ENCODE measurements around the gene S1PR1. TPM values are rescaled to one million over a fixed set of nuclear protein-coding genes. Genes with fewer than 3 reads are reported as not detected.

The S1PR1 gene
- total RNA-seq, 2 experiments from 2014 or later = 72.6 to 75.9 TPM

DNA sequence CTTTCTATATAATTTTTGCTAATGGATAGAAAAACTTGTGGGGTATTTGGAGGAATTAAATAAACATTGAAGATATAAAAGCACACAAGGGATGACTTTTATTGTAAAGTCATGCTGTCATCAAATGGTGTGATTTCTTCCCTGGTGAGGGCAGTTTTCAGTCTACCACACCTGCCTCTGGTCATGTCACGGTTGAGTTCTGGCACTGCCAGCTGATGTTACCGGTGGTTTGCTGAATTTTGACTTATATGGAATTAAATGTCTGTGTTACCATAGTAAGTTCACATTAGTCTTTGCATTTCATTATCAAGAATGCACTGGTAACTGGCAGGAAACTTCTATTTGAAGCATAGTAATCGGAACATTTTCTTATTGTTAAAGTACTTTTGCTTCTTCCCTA, 13.4 kb downstream of the S1PR1 start:
- no peak for DNase-seq
- no peak overlapping the region for H3K27ac Mint-ChIP-seq
- H3K36me3 Mint-ChIP-seq = no peaks in the 10 kb centered on the region
- H3K4me3 Mint-ChIP-seq = no peak overlapping the region
- no peaks in the 10 kb centered on the region for H3K27me3 Mint-ChIP-seq
- H3K4me1 Mint-ChIP-seq = peaks cover 43% of the 10 kb centered on the region
- no peaks in the 10 kb centered on the region for H3K9me3 Mint-ChIP-seq

DNA sequence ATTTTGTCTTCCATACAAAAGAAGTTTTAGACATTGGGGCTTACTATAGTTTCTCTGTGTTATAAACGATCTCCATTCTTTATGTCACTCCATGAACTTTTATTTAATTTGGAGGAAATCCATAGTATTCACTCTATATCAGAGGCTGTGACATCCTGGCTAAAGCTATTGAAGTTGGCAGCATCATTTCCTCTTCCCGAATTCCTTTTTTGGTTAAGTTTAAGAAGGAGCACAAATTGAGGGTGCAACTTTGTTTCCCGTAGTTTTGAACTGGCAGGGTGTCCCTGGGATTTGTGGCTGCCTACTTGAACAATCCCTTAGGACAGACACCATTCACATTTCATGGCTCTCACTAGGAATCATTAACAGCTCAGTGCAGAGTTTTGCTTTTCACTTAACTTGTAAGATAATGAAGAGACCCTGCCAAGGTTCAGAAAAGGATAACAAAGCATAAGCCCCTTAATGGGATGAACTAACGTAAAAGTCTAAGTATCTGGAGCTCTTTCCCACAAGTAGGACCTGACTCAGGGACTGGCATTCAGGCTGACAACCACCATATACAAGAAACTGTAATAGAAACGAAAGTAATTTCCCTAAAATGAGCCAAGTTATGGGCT, 13.9 kb downstream of the S1PR1 start:
- Mint-ChIP-seq H3K27me3 (no peaks in the 10 kb centered on the region), H3K9me3 (no peaks in the 10 kb centered on the region), H3K4me1 (peaks cover 42% of the 10 kb centered on the region), H3K36me3 (no peaks in the 10 kb centered on the region), H3K4me3 (no peak overlapping the region), H3K27ac (no peak overlapping the region)
- no peak for DNase-seq

DNA sequence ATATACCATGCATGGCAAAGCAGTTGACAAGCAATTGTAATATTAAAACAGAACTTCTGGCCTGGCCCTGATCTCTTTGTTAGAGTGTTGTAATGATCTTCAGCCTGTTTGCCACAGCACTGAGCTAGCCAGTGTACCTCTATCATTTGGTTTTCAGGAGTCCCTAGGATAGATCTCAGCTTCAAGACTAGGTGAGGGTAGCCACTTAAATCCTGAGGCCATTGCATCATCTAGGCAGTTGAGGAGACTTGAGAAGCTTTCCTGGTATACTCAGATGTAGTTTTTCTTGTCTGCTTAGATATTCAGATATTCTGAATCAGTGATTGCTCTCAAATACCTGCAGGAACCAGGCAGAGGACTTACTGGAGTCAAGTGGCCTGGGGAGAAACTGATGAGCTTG, 14.7 kb downstream of the S1PR1 start:
- H3K27ac Mint-ChIP-seq = no peak overlapping the region
- no peak for DNase-seq
- H3K4me1 Mint-ChIP-seq = peaks cover 41% of the 10 kb centered on the region
- no peaks in the 10 kb centered on the region for H3K27me3 Mint-ChIP-seq
- no peaks in the 10 kb centered on the region for H3K9me3 Mint-ChIP-seq
- no peak overlapping the region for H3K4me3 Mint-ChIP-seq
- no peaks in the 10 kb centered on the region for H3K36me3 Mint-ChIP-seq

DNA sequence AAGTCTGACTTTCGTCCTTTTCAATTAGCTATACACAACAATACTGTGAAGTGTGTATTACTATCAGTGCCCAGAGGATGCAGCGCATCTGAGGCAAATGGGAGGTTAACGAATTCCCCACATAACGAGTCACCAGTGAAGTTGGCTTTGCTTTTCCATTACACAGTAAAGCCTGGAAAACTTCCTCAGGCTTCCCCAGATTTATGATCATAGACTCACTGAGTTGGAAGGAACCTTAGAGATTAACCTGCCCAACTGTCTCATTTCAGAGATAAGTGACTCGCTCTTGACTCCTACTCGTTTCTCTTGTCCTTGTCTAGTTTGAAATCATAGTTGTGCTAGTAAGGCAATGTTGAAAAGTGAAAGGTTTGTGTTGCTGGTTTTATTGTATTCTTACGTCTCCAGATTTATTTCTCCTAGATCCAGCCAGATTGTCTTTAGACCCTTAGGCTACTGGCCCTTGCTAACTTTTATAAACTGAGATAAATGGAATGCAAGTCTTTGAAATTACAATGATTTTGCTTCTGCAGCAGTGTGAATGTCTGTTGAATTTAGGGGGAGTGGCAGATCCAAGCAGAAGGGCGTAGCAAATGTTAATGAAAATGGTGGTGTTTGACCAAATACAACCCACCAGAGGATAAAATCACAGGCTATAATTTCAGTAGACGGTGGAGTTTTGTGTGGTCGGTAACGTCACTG, 17.3 kb downstream of the S1PR1 start:
- Mint-ChIP-seq H3K27ac (no peak overlapping the region), H3K36me3 (peaks cover 1% of the 10 kb centered on the region), H3K27me3 (no peaks in the 10 kb centered on the region), H3K4me1 (peaks cover 50% of the 10 kb centered on the region), H3K4me3 (no peak overlapping the region), H3K9me3 (no peaks in the 10 kb centered on the region)
- no peak for DNase-seq

DNA sequence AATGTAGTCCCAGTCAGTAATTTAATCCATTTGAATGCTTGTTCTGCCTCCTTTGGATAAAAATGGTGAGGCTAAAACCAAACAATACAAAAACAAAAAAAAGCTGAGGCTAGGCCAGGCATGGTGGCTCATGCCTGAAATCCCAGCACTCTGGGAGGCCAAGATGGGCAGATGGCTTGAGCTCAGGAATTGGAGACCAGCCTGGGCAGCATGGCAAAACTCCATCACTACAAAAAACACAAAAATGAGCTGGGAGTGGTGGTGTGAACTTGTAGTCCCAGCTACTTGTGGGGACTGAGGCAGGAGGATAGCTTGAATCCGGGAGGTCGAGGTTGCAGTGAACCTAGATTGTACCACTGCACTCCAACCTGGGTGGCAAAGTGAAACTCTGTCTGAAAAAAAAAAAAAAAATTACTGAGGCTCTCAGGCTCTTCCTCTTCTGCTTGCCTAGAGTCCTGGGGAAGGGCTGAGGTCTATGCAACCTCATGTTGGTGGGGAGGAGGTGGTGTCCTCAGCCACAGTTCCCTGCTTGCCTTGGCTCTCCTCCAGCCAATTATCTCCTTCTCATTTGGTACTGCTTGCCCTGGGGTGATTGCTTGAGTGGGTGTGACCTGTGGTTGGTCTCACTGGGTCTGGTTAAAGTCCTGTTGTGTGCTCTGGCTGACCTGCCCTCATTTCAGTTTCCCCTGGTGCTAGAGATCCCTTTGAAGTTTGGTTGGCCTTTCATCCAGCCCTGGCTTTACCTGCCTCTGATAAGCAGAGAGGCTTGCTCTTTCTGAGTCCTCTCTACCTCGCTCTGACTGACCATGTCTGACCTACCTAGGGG, 20.9 kb downstream of the S1PR1 start:
- Mint-ChIP-seq H3K36me3 (peaks cover 1% of the 10 kb centered on the region), H3K27ac (peak overlapping the region; percentile 68), H3K9me3 (no peaks in the 10 kb centered on the region), H3K4me3 (no peak overlapping the region), H3K4me1 (peaks cover 55% of the 10 kb centered on the region), H3K27me3 (no peaks in the 10 kb centered on the region)
- DNase-seq = no peak

DNA sequence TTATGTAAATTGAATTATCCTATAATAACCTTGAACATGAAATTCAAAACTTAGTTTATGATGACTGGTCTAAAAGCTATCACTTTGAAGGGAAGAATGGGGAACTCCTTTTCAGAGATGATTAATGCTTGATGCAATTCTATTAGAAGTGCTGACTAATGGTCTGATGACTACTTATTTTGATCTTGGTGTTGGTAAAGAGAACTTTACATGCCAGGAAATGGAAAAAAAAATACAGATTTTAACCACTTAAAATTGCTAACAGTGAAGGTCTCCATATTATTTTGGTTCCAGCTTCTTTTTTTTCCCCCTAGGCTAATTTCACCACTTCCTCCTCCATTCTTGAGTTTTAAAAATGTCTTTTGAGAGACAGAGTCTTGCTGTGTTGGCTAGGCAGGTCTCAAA, 22.9 kb downstream of the S1PR1 start:
- Mint-ChIP-seq H3K27ac (peak overlapping the region; percentile 76), H3K27me3 (no peaks in the 10 kb centered on the region), H3K4me1 (peaks cover 57% of the 10 kb centered on the region), H3K36me3 (peaks cover 3% of the 10 kb centered on the region), H3K9me3 (no peaks in the 10 kb centered on the region), H3K4me3 (no peak overlapping the region)
- no peak for DNase-seq

DNA sequence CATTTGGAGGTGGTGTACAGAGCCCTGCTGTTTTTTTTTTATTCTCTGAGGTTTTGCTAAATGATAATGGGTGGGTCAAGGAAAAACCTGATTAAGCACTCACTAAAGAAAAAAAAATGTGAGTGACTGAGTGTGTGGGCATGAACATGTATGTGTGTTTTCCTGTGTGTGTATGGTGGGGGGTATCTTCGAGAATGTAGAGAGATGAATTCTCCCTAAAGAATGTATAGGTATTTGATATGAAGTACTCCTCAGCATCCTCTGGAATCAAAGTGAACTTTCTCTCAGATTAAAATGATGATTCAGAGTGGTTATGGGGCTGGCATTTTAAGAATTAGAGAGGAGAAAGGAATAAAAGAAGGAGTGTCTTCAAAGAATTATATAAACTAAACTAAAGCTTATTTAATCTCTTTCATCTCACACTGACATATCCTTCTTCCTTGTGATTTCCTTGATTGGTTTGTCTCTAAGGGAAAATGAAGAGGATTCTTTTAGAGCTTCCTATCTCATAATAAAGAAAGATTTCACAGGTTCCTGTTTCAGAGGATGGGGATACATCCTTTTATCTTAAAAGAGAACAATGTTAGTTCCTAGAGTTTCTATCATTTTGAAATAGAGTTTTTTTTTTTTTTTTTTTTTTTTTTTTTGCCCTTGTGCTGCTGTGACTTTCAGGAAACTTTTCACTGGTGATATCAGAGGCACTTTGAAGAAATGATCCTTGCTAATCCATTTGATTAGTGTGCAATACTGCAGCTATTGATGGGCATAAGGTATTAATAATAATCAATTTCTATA, 23.9 kb downstream of the S1PR1 start:
- Mint-ChIP-seq H3K9me3 (no peaks in the 10 kb centered on the region), H3K4me3 (no peak overlapping the region), H3K27me3 (no peaks in the 10 kb centered on the region), H3K4me1 (peaks cover 63% of the 10 kb centered on the region), H3K36me3 (peaks cover 3% of the 10 kb centered on the region), H3K27ac (peak overlapping the region; percentile 76)
- no peak for DNase-seq

DNA sequence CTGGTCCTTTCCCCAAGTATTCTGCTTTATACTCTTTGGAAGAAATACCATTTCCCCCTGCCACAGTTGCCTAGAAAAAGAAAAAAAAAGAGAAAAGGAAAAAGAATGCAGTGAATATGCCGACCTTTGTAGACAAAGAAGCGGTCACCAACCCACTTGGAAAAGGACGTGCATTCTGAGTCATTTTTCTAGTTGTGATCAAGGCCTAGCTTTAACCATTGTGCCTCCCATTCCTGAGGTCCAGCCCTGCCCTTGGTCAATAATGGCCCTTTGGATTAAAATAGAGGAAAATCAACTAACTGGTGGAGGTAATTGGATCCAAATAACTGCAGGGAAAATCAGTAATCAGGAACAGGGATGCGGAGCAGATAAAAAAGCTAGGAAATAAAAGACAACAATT, 24.8 kb downstream of the S1PR1 start:
- Mint-ChIP-seq H3K27ac (no peak overlapping the region), H3K27me3 (no peaks in the 10 kb centered on the region), H3K4me3 (no peak overlapping the region), H3K4me1 (peaks cover 63% of the 10 kb centered on the region), H3K9me3 (no peaks in the 10 kb centered on the region), H3K36me3 (peaks cover 3% of the 10 kb centered on the region)
- DNase-seq = no peak

DNA sequence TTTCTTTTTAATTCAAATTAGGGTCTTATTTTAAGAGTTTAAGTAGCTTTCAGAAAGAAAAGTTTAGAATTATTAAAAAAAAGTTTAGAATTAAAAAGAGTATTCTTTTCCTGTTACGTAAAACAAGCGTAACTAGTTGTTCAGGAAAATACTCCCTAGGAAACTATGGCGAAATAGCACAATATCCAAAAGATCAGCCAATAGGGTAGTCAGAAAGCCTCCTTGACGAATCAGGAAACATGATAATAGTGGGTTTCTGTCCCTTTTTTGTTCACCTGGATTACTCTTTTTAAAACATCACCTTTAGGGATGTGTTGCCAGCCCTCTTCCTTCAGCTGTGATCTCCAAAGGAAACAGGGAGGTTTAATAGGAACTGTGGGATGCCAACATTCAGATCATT, 25.2 kb downstream of the S1PR1 start:
- Mint-ChIP-seq H3K27me3 (no peaks in the 10 kb centered on the region), H3K27ac (peak overlapping the region; percentile 69), H3K4me1 (peaks cover 64% of the 10 kb centered on the region), H3K36me3 (peaks cover 3% of the 10 kb centered on the region), H3K4me3 (peak overlapping the region; percentile 47), H3K9me3 (no peaks in the 10 kb centered on the region)
- no peak for DNase-seq

DNA sequence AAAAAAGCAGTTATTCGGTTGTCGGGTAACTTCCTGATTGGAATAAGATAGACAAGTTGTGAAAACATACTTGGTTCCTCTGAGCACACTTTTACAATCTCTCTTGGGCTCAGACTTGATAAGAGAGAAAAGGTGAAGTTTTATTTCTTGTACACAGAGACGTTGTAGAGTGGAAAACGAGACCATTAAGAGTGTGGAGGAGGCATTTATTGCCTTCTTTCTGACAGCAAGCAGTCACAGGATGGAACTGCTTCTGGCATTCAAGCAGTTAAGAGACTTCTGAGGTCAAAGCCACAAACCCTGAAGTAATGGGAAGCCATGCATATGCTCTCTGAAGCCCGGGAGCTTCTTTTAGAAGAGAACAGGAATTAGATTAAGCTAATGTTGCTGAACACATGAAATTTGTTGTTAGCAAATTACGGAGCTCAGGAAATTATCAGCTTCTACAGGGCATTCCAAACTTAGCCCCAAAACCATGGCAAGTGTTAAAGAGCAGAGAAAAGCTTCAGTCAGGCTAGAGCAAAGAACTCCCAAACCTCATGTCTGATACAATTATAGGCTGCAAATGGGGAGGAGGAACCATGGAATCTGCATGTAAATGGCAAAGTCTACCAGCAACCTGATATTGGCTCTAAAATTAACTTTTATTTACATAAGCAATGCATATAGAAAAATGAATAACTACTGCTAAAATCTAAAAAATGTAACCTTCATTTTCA, 26.0 kb downstream of the S1PR1 start:
- Mint-ChIP-seq H3K9me3 (no peaks in the 10 kb centered on the region), H3K4me3 (peak overlapping the region; percentile 47), H3K27me3 (no peaks in the 10 kb centered on the region), H3K4me1 (peaks cover 67% of the 10 kb centered on the region), H3K27ac (peak overlapping the region; percentile 69), H3K36me3 (peaks cover 3% of the 10 kb centered on the region)
- DNase-seq = no peak

DNA sequence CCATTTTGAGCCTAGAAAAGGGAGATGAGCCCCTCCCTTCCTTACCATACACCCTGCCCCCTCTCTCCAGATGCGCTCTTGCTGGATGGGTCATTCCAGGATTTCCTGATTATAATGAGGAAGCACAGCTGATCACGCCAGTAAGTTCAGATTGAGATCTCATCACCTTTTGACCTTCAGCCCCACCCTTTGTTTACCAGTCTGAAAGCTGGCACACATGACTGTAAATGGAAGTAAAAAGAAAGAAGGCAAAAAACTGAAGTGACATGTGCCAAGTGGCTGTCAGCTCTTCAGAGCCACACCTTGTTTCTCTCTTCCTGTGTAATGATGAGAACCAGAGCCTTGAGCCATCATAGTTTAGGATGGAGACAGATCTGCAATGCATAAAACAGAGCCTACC, 27.9 kb downstream of the S1PR1 start:
- Mint-ChIP-seq H3K4me3 (peak overlapping the region; percentile 2), H3K27me3 (no peaks in the 10 kb centered on the region), H3K36me3 (peaks cover 2% of the 10 kb centered on the region), H3K4me1 (peaks cover 60% of the 10 kb centered on the region), H3K9me3 (peaks cover 1% of the 10 kb centered on the region), H3K27ac (peak overlapping the region; percentile 68)
- DNase-seq = no peak

DNA sequence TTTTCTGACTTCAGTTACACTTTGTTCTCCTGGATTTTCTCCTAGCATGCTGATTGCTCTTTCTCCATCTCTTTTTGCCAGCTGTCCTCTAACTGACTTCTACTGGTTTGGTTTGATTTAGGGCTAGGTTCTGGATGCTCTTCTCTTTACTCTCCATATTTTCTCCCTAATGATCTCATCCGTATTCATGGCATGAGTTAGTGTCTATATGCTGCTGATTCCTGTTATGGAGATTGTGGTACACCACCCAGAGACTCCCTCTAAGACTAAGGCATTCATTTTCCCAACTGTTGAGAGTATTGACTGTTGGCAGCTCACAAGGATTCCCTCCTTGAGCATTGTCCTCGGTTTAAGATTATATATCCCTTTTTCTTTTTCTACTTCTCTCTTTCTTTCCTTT, 28.9 kb downstream of the S1PR1 start:
- Mint-ChIP-seq H3K4me1 (peaks cover 51% of the 10 kb centered on the region), H3K27me3 (no peaks in the 10 kb centered on the region), H3K36me3 (peaks cover 2% of the 10 kb centered on the region), H3K4me3 (no peak overlapping the region), H3K9me3 (peaks cover 1% of the 10 kb centered on the region), H3K27ac (no peak overlapping the region)
- no peak for DNase-seq

DNA sequence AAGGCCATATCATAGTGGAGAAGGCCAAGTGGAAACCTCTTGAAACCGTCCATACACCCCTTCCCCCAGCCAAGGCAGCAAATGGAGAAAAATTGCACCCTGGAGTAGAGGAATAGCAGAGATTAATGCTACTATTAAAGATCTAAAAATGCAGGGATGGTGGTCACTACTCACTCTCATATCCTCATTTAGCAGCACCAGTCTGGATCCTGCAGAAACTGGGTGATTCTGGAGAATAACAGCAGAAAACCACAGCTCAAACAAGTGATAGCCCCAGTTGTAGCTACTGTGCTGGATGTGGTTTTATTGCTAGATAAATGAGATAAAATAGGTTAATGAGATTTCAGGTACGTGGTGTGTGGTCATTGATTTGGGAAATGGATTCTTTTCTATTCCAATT, 30.3 kb downstream of the S1PR1 start:
- H3K27me3 Mint-ChIP-seq = no peaks in the 10 kb centered on the region

DNA sequence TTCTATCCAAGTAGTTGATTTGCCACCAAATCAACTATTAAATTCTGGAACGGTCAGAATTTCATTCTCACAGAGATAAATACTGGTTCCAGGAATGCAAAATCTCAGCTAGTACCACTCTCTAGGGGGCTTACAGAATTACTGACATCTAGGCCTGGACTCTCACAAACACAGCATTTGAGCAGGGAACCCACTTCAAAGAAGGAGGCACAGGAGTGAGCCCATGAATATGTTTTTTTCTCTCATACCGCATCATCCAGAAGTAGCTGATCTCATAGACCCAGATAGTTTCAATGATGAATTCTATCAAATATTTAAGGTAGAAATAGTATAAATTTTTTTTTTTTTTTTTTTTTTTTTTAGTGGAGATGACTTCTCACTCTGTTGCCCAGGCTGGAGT, 32.1 kb downstream of the S1PR1 start:
- DNase-seq = no peak
- H3K27ac Mint-ChIP-seq = no peak overlapping the region
- H3K9me3 Mint-ChIP-seq = peaks cover 9% of the 10 kb centered on the region
- H3K27me3 Mint-ChIP-seq = no peaks in the 10 kb centered on the region
- H3K4me3 Mint-ChIP-seq = no peak overlapping the region
- H3K36me3 Mint-ChIP-seq = peaks cover 8% of the 10 kb centered on the region
- H3K4me1 Mint-ChIP-seq = peaks cover 32% of the 10 kb centered on the region

More for the DNA sequence above, 30.3 kb downstream of the S1PR1 start:
- Mint-ChIP-seq H3K36me3 (peaks cover 9% of the 10 kb centered on the region), H3K9me3 (peaks cover 9% of the 10 kb centered on the region), H3K4me1 (peaks cover 42% of the 10 kb centered on the region), H3K27ac (no peak overlapping the region), H3K4me3 (no peak overlapping the region)
- DNase-seq = no peak

All from activated naive CD8-positive, alpha-beta T cell treated with anti-CD3 and anti-CD28 coated beads for 36 hours (primary cell).